ENCODE measurements around the gene MINPP1. TPM values are rescaled to one million over a fixed set of nuclear protein-coding genes. Genes with fewer than 3 reads are reported as not detected.

Gene MINPP1
- total RNA-seq, 1 experiment from 2014 or later, result 25.5 TPM

DNA sequence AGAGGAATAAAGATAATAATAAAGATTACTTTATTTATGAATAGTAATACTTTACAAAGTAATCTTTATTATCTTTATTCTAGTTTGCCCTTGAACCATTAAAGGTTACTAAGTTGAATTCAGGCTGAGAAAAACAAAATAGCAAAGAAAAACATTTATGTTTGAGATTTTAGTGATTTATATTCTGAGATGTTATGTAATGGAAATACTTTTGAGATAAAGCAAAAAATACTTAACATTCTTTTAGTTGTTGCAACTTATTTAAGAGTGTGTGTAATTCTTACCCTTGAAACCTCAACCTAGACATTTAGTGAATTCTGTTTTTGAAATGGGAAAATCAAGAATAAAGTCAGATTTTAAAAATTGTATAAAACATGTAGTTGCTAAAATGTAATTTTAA is 40.0 kb downstream of the MINPP1 start (continued):
- TF ChIP-seq, protein P1, sequence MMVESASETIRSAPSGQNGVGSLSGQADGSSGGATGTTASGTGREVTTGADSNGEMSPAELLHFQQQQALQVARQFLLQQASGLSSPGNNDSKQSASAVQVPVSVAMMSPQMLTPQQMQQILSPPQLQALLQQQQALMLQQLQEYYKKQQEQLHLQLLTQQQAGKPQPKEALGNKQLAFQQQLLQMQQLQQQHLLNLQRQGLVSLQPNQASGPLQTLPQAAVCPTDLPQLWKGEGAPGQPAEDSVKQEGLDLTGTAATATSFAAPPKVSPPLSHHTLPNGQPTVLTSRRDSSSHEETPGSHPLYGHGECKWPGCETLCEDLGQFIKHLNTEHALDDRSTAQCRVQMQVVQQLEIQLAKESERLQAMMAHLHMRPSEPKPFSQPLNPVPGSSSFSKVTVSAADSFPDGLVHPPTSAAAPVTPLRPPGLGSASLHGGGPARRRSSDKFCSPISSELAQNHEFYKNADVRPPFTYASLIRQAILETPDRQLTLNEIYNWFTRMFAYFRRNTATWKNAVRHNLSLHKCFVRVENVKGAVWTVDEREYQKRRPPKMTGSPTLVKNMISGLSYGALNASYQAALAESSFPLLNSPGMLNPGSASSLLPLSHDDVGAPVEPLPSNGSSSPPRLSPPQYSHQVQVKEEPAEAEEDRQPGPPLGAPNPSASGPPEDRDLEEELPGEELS (CRISPR knock-in tag; IDR thresholded peaks at IDR 0.05), result no peak
- no peak for TF ChIP-seq E2F4 (CRISPR knock-in tag; IDR thresholded peaks at IDR 0.05; ENCODE audit: borderline replicate concordance, low read depth)
- no peak for TF ChIP-seq ZNF416 (CRISPR knock-in tag; IDR thresholded peaks at IDR 0.05)
- TF ChIP-seq OVOL2 (CRISPR knock-in tag; IDR thresholded peaks at IDR 0.05; ENCODE audit: borderline replicate concordance), result no peak
- TF ChIP-seq RELA (CRISPR knock-in tag; IDR thresholded peaks at IDR 0.05; ENCODE audit: borderline replicate concordance), result no peak
- TF ChIP-seq, protein P2, sequence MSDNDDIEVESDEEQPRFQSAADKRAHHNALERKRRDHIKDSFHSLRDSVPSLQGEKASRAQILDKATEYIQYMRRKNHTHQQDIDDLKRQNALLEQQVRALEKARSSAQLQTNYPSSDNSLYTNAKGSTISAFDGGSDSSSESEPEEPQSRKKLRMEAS (CRISPR knock-in tag; IDR thresholded peaks at IDR 0.05), result no peak
- no peak for TF ChIP-seq ETV6 (CRISPR knock-in tag; IDR thresholded peaks at IDR 0.05)
- TF ChIP-seq, protein P3, sequence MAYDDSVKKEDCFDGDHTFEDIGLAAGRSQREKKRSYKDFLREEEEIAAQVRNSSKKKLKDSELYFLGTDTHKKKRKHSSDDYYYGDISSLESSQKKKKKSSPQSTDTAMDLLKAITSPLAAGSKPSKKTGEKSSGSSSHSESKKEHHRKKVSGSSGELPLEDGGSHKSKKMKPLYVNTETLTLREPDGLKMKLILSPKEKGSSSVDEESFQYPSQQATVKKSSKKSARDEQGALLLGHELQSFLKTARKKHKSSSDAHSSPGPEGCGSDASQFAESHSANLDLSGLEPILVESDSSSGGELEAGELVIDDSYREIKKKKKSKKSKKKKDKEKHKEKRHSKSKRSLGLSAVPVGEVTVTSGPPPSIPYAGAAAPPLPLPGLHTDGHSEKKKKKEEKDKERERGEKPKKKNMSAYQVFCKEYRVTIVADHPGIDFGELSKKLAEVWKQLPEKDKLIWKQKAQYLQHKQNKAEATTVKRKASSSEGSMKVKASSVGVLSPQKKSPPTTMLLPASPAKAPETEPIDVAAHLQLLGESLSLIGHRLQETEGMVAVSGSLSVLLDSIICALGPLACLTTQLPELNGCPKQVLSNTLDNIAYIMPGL (CRISPR knock-in tag; IDR thresholded peaks at IDR 0.05), result no peak
- no peak for TF ChIP-seq NR3C1 (CRISPR knock-in tag; conservative IDR thresholded peaks at IDR 0.05; ENCODE audit: low read depth)
- no peak for TF ChIP-seq TEAD1 (CRISPR knock-in tag; IDR thresholded peaks at IDR 0.05)
- no peak for TF ChIP-seq ELF4 (CRISPR knock-in tag; IDR thresholded peaks at IDR 0.05; ENCODE audit: low read depth)
- no peak for TF ChIP-seq MXD4 (CRISPR knock-in tag; IDR thresholded peaks at IDR 0.05; ENCODE audit: borderline replicate concordance)
- no peak for TF ChIP-seq ZNF219 (CRISPR knock-in tag; IDR thresholded peaks at IDR 0.05; ENCODE audit: borderline replicate concordance)
- TF ChIP-seq TCF7 (CRISPR knock-in tag; IDR thresholded peaks at IDR 0.05; ENCODE audit: low read depth), result no peak

DNA sequence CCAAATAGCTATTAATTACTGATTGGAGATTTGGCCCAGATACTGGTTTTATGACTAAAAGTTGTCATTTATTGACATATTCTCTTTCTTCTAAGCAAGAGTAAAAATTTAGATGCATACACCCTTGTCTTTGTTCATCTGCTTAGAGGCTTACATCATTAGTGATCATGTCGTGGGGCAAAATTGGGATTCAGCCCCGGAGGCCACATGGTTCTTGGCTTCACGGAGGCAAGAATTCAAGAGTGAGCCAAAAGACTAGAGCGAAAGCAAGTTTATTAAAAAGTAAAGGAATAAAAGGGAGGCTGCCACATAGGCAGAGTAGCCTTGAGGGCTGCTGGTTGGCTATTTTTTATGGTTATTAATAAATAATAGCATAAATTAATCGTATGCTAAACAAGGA is 41.1 kb downstream of the MINPP1 start:
- Mint-ChIP-seq H3K27ac (no peak overlapping the region), H3K9me3 (peaks cover 31% of the 10 kb centered on the region), H3K36me3 (peaks cover 45% of the 10 kb centered on the region), H3K27me3 (ENCODE audit: low read depth) (no peaks in the 10 kb centered on the region), H3K4me1 (peaks cover 29% of the 10 kb centered on the region), H3K4me3 (no peak overlapping the region)
- ATAC-seq, result no peak
- no peak for TF ChIP-seq ATF1 (CRISPR knock-in tag; IDR thresholded peaks at IDR 0.05)
- no peak for TF ChIP-seq ZNF416 (CRISPR knock-in tag; IDR thresholded peaks at IDR 0.05)
- no peak for TF ChIP-seq NFATC4 (CRISPR knock-in tag; IDR thresholded peaks at IDR 0.05)
- no peak for TF ChIP-seq USF1 (CRISPR knock-in tag; IDR thresholded peaks at IDR 0.05)
- no peak for TF ChIP-seq NR1H2 (CRISPR knock-in tag; IDR thresholded peaks at IDR 0.05)
- TF ChIP-seq CREM (CRISPR knock-in tag; IDR thresholded peaks at IDR 0.05), result no peak
- TF ChIP-seq ELF4 (CRISPR knock-in tag; IDR thresholded peaks at IDR 0.05; ENCODE audit: low read depth), result no peak
- no peak for TF ChIP-seq ARID4B (CRISPR knock-in tag; IDR thresholded peaks at IDR 0.05; ENCODE audit: borderline replicate concordance)
- DNase-seq (ENCODE audit: low spot score), result no peak
- ChIA-PET POLR2A (no interaction called here), CTCF (no interaction called here)

Measured in WTC11 (cell line).